Cardiac septum (tissue), 1 donor: ENCODE data around the gene FLYWCH2. TPM values are rescaled to one million over a fixed set of nuclear protein-coding genes. Genes with fewer than 3 reads are reported as not detected.

Source experiments
- DNase-seq: peaks from one replicate; pipeline ENCODE4 v3.0.0-alpha.2; 2020; ENCODE audit warnings: low spot score
- intact Hi-C: fragments of 100-400 bp; cut with DNase I; formaldehyde crosslinking; loops from one replicate; pipeline ENCODE4 v1.14.0; 2022
- total RNA-seq: library from RNA; stranded (reverse); fragmentation: NEBNext Ultra II Directional; extraction: Animal tissue kit (Norgen Biotek cat#: 25700); gene quantifications from one replicate; pipeline ENCODE4 v1.2.1, GENCODE V29; 2021
- donor health status: DM: no; HTN: no; CAD: no.

FLYWCH2 gene
- total RNA-seq, 1 donor from 2014 or later: 20.8 TPM

- no peak for DNase-seq
- intact Hi-C loops: no loop called here
These were observed 8.7 kb upstream of the FLYWCH2 start for GRCh38 chr16:2874032-2874911.

- intact Hi-C loops: no loop called here
- DNase-seq: peak; percentile 91
These were observed 8.1 kb upstream of the FLYWCH2 start for GRCh38 chr16:2874912-2875362.

GRCh38 chr16:2879854-2880508 lies 3.0 kb upstream of the FLYWCH2 start:
- DNase-seq: no peak
- intact Hi-C loops: no loop called here

GRCh38 chr16:2881783-2882649 lies 999 bp upstream of the FLYWCH2 start:
- intact Hi-C loops: loop anchor here (2.0 kb wide), 1 partner anchor 23 kb away; no protein-coding TSS in a partner anchor
- no peak for DNase-seq

- DNase-seq: no peak
These were observed 468 bp downstream of the FLYWCH2 start for GRCh38 chr16:2883458-2883908.

GRCh38 chr16:2884041-2884451 lies 1.0 kb downstream of the FLYWCH2 start:
- intact Hi-C loops: no loop called here
- no peak for DNase-seq

More at GRCh38 chr16:2883458-2883908, 468 bp downstream of the FLYWCH2 start:
- intact Hi-C loops: loop anchor here (2.0 kb wide), 1 partner anchor 21 kb away; no protein-coding TSS in a partner anchor

GRCh38 chr16:2894231-2894630 lies 11.2 kb downstream of the FLYWCH2 start:
- intact Hi-C loops: no loop called here
- no peak for DNase-seq

- intact Hi-C loops: no loop called here
- no peak for DNase-seq
These were observed 12.8 kb downstream of the FLYWCH2 start for GRCh38 chr16:2895813-2896212.

GRCh38 chr16:2896480-2897010 lies 13.5 kb downstream of the FLYWCH2 start:
- no peak for DNase-seq
- intact Hi-C loops: no loop called here

- no peak for DNase-seq
- intact Hi-C loops: no loop called here
These were observed 14.1 kb downstream of the FLYWCH2 start for GRCh38 chr16:2897110-2897509.

- DNase-seq: no peak
- intact Hi-C loops: no loop called here
These were observed 16.0 kb downstream of the FLYWCH2 start for GRCh38 chr16:2898831-2899563.

GRCh38 chr16:2899564-2900072 lies 16.6 kb downstream of the FLYWCH2 start:
- DNase-seq: no peak
- intact Hi-C loops: no loop called here

- no peak for DNase-seq
- intact Hi-C loops: no loop called here
These were observed 17.6 kb downstream of the FLYWCH2 start for GRCh38 chr16:2900526-2901075.

GRCh38 chr16:2902337-2903130 lies 19.5 kb downstream of the FLYWCH2 start:
- no peak for DNase-seq
- intact Hi-C loops: no loop called here

- DNase-seq: peak; percentile 95
- intact Hi-C loops: loop anchor here (2.0 kb wide), 1 partner anchor 22 kb away; the partner anchor contains the start of gene FLYWCH2
These were observed 21.3 kb downstream of the FLYWCH2 start for GRCh38 chr16:2904100-2904921.

GRCh38 chr16:2904922-2905240 lies 21.9 kb downstream of the FLYWCH2 start:
- intact Hi-C loops: loop anchor here (2.0 kb wide), 1 partner anchor 22 kb away; the partner anchor contains the start of gene FLYWCH2

More at GRCh38 chr16:2904922-2905240, 21.9 kb downstream of the FLYWCH2 start:
- DNase-seq: no peak
